HEK293 (cell line): ENCODE results near the gene STUB1.

Experiments
- KLF9 ChIP-seq: fragments of 450-650 bp; formaldehyde crosslinking; IDR thresholded peaks from 2 replicates; pipeline ENCODE4 v1.5.1; 2016; ENCODE audit warnings: missing biosample characterization, missing genetic modification characterization, low read depth
- SP2 ChIP-seq: fragments of 450-650 bp; formaldehyde crosslinking; IDR thresholded peaks from 2 replicates; pipeline ENCODE4 v1.5.1; 2016; ENCODE audit warnings: missing biosample characterization, missing genetic modification characterization
- ZBTB20 ChIP-seq: fragments of 450-650 bp; formaldehyde crosslinking; IDR thresholded peaks from 2 replicates; pipeline ENCODE4 v1.5.1; 2016; ENCODE audit warnings: missing biosample characterization, missing genetic modification characterization
- ZNF133 ChIP-seq: fragments of 450-650 bp; formaldehyde crosslinking; IDR thresholded peaks from 2 replicates; pipeline ENCODE4 v1.5.1; 2016; ENCODE audit warnings: missing biosample characterization, missing genetic modification characterization
- ZNF776 ChIP-seq: fragments of 450-650 bp; formaldehyde crosslinking; IDR thresholded peaks from 2 replicates; pipeline ENCODE4 v1.5.0; 2017; ENCODE audit warnings: missing biosample characterization, missing genetic modification characterization, borderline replicate concordance
- TF ChIP-seq, protein P1 (sequence below): fragments of 450-650 bp; formaldehyde crosslinking; IDR thresholded peaks from 2 replicates; pipeline ENCODE4 v1.5.1; 2017; ENCODE audit warnings: missing biosample characterization, mild to moderate bottlenecking, missing genetic modification characterization, moderate library complexity
- TF ChIP-seq, protein P2 (sequence below): fragments of 450-650 bp; formaldehyde crosslinking; IDR thresholded peaks from 2 replicates; pipeline ENCODE4 v1.5.1; 2016; ENCODE audit warnings: missing biosample characterization, missing genetic modification characterization, low read depth

DNA sequence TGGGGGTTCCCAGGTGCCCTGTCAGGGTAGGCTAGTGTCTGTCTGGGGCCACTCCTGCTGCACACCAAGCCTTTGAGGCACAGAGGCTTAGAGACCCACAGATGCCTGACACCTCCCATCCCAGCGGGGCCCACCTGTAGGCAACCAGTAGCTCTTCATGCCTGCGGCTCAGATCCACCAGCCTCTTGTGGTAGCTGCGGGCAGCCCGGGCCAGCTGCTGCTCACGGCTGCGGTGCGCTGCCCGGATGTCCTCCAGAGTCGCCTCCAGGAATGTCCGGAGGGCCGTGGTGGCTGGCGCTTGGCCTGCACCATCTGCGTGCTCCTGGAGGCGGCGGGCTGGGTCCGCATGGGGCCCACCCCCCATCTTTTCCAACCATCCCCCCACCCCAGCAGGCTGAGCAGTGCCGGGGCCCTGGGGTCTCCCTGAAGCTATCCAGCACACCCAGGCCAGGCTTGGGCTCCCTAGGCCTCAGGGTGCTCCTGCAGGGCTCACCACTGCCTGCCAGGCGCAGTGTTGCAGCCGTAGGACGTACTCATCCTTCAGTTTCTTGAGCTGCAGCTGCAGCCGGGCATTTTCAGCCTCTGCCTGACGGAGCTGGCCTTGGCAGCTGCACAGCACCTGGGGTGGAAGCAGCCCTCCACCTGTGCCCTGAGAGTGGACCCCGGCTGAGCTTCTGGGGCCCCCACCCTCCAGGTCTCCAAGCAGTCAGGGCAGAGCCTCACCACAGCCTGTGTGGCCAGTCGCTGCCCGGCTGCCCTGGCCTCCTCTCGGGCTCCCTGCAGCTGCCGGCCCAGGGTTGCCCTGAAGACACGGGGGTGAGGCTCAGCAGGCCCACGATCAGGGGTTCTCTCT lies 44.2 kb downstream of the STUB1 start:
- TF ChIP-seq, protein P1, sequence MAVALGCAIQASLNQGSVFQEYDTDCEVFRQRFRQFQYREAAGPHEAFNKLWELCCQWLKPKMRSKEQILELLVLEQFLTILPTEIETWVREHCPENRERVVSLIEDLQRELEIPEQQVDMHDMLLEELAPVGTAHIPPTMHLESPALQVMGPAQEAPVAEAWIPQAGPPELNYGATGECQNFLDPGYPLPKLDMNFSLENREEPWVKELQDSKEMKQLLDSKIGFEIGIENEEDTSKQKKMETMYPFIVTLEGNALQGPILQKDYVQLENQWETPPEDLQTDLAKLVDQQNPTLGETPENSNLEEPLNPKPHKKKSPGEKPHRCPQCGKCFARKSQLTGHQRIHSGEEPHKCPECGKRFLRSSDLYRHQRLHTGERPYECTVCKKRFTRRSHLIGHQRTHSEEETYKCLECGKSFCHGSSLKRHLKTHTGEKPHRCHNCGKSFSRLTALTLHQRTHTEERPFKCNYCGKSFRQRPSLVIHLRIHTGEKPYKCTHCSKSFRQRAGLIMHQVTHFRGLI (tag by site-specific recombination), result no peak
- TF ChIP-seq ZNF133 (tag by site-specific recombination) (no peak), ZNF776 (tag by site-specific recombination) (no peak), SP2 (tag by site-specific recombination) (no peak), ZBTB20 (no peak), KLF9 (tag by site-specific recombination) (no peak)
- TF ChIP-seq, protein P2, sequence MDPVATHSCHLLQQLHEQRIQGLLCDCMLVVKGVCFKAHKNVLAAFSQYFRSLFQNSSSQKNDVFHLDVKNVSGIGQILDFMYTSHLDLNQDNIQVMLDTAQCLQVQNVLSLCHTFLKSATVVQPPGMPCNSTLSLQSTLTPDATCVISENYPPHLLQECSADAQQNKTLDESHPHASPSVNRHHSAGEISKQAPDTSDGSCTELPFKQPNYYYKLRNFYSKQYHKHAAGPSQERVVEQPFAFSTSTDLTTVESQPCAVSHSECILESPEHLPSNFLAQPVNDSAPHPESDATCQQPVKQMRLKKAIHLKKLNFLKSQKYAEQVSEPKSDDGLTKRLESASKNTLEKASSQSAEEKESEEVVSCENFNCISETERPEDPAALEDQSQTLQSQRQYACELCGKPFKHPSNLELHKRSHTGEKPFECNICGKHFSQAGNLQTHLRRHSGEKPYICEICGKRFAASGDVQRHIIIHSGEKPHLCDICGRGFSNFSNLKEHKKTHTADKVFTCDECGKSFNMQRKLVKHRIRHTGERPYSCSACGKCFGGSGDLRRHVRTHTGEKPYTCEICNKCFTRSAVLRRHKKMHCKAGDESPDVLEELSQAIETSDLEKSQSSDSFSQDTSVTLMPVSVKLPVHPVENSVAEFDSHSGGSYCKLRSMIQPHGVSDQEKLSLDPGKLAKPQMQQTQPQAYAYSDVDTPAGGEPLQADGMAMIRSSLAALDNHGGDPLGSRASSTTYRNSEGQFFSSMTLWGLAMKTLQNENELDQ (tag by site-specific recombination), result no peak
